Measurements from ENCODE around the gene SLC25A12.

Gene SLC25A12

DNA sequence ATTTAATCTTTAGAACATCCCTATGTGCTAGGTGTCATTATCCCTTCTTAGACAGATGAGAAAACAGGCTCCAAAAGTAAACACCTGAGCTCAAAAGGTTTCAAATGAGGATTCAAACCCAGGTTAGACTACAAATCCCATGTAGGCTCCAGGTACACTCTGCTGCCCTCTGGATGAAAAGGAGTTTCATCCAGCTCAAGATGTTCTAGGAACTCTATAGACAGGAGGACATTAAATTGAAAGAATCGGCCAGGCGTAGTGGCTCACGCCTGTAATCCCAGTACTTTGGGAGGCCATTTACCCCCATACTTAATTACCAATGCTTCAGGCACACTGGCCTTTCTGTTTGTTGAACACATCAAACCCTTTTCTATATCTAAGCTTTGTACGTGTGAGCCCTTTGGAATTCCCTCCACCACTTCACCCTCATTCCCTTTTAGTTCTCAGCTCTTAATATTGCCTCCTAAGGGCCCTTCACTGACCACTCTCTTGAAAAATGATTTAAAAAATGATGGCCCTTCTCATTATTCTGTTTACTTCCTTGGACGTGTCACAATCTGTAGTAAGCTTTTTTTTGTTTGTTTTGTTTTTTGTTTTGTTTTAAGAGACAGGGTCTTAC is 10.7 kb downstream of the SLC25A12 start:
- no peak for DNase-seq

DNA sequence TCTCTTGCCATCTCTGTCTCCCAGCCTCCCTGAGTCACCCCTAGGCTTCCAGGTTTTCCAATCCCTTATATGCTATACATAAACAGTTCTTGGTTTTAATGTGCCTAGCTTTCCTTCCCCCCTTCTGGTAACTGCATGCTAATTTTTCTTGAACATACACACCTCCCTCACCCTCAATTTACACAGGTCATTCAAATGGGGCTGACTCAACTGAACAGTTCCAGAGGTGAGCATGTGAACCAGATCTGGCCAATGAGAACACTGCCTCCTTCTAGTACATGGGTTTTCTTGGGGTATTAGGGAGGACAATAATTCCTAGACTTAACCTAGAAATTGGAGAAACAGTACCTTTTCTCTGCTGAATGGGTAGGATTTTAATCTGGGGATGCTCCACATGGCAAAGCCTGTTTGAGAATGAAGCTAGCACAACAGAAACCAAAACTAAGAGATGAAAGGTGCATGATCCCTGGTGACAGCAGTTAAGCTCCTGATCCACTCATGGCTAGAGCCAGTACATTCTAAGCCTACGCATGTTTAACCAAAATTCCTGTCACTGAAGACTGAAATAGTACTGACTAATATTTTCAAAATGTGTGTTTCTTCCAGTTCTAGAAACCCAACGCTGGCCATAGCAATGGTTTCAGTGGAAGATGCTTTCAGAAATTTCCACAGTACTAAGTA is 11.8 kb downstream of the SLC25A12 start:
- no peak for DNase-seq

GRCh38 chr2:171880774-171881173 is 13.3 kb downstream of the SLC25A12 start:
- no peak for DNase-seq

- no peak for DNase-seq
Measured at GRCh38 chr2:171879865-171880264, 14.2 kb downstream of the SLC25A12 start.

GRCh38 chr2:171878481-171878993 is 15.5 kb downstream of the SLC25A12 start:
- no peak for DNase-seq

DNA sequence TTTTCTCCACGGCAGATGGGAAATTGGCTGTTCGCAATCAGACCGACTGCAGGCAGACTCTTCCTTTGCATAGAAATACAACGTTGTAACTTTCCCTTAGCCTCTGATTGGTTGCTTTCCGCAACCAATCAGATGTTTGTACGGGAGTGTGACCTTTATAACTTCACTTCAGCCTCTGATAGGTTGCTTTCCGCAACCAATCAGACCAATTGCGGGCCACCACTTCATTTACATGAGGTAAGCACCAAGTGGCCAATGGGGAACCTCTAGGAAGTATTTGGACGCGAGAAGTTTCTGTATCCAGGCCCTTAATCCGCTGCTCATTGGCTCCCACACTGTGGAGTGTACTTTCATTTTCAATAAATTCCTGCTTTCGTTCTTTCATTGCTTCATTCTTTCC is 19.1 kb downstream of the SLC25A12 start:
- no peak for DNase-seq

DNA sequence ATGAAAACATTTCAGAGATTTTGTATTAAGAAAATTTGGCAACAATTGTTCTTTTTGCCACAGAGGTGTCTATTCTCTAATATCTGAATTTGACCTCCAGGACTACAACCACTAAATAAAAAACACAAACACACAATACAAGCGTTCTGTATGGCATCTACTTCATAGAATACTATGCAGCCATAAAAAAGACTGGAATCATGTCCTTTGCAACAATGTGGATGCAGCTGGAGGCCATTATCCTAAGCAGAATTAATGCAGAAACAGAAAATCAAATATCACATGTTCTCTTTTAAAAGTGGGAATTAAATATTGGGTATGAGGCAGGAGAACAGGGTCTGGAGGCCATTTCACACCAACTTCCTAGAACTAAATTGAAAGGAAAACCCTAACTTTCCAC is 19.5 kb downstream of the SLC25A12 start:
- DNase-seq: no peak

DNA sequence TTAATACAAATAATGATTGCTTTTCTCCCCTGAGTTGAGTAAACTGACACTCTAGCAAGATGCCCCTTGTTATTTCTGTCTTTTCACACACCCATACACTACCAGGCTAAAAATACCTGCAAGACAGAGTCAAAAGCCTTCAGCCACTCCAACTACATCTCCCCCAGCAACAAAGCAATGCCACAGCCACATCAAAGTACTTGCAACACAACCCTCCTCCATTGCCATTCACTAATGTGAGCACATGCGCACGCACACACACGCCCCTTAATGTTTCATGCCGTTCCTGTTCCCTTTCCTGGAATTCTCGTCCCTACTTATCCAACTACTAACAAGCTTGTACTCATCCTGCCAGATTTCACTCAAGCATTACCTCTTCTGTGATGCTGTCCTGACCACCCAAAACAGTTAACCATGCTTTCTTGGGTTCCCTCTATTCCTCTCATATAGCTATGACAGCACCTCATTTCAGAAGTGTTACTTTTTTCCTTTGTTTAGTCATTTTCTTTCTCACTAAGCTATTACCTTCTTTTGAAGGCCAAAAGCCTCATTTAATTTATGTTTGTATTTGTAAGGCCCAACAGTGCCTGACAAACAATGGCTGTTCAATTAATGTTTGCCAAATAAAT is 29.6 kb downstream of the SLC25A12 start:
- DNase-seq: no peak

DNA sequence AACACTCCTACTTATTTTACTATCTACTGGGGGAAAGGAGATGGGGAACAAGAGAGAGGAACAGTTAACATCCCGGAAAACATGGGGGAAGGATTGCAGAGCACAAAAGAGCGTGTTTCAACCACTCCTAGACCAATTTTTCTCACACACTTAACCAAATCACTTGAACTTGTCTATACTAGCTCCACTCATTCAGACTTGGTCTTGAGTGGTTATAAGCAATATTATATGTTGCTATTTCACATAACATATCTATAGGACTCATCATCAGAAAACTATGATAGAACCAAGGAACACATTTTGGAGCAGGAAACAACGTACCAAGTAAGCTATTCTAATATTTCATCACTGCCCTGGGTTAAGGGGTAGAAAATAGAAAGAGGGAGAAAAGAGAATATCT is 31.5 kb downstream of the SLC25A12 start:
- DNase-seq: no peak

- DNase-seq: no peak
Measured at GRCh38 chr2:171858397-171858958, 35.6 kb downstream of the SLC25A12 start.

GRCh38 chr2:171855401-171855800 is 38.6 kb downstream of the SLC25A12 start:
- no peak for DNase-seq

GRCh38 chr2:171852366-171852888 is 41.6 kb downstream of the SLC25A12 start:
- DNase-seq: no peak

DNA sequence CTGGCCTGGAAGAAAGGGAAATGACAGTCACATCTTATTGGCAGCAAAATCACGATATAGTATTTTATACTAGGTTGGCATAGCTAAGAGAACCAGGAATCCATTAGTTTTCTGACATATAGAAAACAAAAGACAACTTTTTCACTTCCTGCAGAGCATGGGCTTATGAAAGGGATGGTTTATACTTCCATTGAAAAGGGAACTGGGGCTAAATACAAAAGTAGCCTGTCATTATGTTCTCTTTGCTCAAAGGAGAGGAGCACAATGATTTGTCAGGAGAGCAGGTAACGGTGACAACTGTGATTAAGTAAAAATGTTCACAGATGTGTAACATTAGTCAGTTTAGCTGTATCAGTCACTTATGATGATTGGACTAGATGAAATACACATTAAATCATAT is 46.4 kb downstream of the SLC25A12 start:
- DNase-seq: no peak

DNA sequence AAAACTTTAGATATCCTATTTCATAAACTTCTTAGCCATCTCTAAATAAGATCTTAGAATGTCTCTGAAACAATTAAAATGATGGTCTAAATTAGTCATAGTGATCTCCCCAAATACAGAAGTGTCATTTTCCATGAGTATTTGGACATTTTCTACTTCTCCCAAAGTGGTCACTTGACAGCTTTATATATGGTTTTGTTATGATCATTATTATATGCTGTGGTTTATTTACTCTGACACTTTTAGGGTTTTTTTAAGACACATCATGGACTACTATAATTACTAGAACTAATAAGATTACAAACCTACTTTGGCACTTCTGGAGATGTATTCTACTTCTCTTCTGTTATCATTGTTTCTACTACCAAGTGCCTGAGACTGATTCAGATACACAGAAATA is 47.1 kb downstream of the SLC25A12 start:
- DNase-seq: no peak

GRCh38 chr2:171841996-171842395 is 52.0 kb downstream of the SLC25A12 start:
- no peak for DNase-seq

DNA sequence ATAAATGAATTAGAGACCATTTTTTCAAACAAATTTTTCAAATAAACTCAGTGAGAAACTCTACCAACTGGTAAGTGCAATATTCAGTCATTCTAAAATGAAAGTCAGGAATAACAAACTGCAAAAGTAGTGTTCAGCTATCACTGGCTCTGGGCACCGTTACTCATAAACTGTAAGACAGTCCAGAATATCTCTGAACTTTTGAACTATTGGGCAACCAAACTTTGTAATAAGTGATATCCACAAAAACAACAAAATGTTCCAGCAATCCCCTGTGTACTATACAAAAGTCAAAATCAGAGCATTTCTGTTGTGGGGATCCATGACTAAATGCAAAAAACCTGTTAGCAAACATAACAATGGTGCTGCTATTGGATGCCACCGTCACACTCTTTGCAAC is 56.3 kb downstream of the SLC25A12 start:
- DNase-seq: no peak

- no peak for DNase-seq
Measured at GRCh38 chr2:171836146-171836910, 57.7 kb downstream of the SLC25A12 start.

DNA sequence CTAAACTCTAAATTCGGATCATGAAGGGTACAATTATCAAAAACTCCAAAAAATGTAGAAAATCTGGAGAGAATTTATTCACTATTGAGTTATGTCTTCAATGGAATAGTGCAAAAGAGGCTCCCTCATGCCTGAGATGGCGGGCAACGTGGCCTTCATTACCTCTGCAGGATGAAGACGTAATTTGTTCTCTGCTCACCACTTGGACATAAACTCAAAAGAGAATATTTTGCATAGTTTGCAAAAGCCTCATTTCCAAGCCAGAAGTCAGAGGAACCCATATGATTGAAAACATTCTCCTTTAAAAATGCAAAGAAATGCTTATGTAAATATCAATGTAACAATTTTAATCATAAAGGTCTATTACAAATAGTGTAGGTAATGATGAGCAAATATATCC is 58.7 kb downstream of the SLC25A12 start:
- no peak for DNase-seq

DNA sequence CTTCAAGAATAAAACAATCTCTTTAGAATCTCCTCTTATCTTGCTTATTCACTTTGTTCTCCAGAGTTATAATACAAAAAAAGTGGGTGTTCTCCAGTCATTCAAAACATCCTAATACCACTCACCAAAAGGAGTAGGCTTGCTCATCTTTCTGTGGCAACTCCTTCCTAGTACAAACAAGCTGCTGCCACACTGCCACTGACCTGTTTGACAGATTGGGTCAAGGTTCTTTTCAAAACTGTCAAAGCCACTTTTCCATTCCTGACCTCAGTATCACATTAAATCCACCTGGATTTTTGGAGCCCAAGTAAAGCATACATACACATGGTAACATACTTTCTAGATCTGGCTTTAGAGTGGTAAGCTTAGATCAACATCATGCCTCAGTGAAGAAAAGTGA is 59.8 kb downstream of the SLC25A12 start:
- no peak for DNase-seq

- DNase-seq: no peak
Measured at GRCh38 chr2:171832489-171832888, 61.6 kb downstream of the SLC25A12 start.

DNA sequence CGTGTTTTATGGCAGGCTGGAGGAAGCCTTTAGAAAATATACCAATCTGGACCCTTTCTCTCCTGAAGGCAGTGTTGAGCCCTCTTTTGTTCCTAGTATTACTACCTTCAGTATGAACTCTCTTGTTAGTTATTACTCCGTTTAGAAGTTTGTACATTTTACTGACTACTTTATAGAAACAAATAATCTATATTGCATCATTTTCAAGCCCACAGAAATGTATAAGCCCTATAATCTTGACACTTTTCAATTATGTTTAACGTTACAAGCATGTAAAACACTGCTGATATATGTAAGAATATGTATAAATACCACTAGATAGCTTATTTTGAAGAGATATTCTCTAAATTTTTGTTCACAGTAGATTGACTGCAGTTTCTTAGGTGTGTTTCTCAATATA is 64.0 kb downstream of the SLC25A12 start:
- DNase-seq: no peak

DNA sequence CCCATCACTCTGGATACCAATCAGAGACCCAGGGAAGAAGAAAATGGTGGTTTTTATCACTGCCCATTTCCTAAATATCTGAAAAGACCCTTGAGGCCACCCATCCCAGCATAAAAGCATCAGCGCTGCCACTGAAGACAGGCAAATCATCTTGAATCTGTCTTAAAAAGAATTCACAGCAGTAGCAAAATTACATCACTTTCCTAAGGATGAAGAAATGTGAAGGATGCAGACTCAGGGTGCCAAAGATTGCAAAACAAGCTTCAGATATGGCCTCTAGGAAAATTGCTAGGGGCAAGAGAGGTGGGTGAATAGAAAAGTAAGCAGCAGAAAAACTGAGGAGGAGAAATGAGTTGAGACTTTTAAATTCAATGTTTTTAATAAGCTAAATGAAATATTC is 70.0 kb downstream of the SLC25A12 start:
- no peak for DNase-seq
